ENCODE measurements around the gene WASHC4. TPM values are rescaled to one million over a fixed set of nuclear protein-coding genes. Genes with fewer than 3 reads are reported as not detected.

The WASHC4 gene
- total RNA-seq, 1 experiment from 2014 or later: 25.5 TPM

DNA sequence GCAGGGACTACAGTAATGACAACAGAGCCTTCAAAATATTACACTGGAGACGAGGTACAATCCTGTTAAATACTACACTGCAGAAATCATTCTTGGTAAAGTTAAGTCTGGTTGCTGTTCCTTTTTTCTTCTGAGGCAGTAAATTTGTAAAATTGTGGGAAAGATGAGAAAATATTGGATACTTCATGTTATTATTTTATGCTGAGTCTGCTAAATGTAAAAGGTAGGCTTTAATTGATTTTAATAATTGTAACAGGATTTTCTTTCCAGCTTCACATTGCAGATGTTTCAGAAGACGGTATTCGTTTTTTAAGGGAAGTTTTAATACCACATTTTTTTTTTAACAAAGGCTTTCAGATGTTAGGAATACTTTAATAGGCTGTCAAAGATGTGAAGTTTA lies 62.6 kb downstream of the WASHC4 start:
- H3K36me3 ChIP-seq (ENCODE audit: control insufficient read depth in 1 of 2, insufficient read depth in 2 of 2, low read length in 2 of 2): peaks cover 2 to 7% of the 10 kb centered on the region in 2 experiments; a peak in 1 of 4 replicates
- ChIA-PET POLR2A (no interaction called here), RAD21 (ENCODE audit: low non-redundant PET in 1 of 2, low total read pairs in 2 of 2, uncharacterized antibody in 2 of 2, unreplicated experiment in 2 of 2) (no interaction called here), CTCF (no interaction called here)
- no peaks in the 10 kb centered on the region for H4K20me1 ChIP-seq (ENCODE audit: insufficient read depth)
- H3K4me3 ChIP-seq (replicated peaks in 1 of 2; ENCODE audit: low read depth in 1 of 2, low read length in 2 of 2): no peak overlapping the region
- no peaks in the 10 kb centered on the region for H3K9me3 ChIP-seq (ENCODE audit: control insufficient read depth in 1 of 2, insufficient read depth in 1 of 2, low read depth in 1 of 2, low read length in 2 of 2)
- H3K4me1 ChIP-seq (ENCODE audit: control insufficient read depth in 1 of 2, insufficient read depth in 2 of 2, low read length in 2 of 2): no peaks in the 10 kb centered on the region
- ATAC-seq (no peak), DNase-seq (ENCODE audit: low read depth, low spot score) (no peak)
- no peak overlapping the region for H2AFZ ChIP-seq (ENCODE audit: low read depth, low read length, poor library complexity, severe bottlenecking)
- H3K27me3 ChIP-seq (ENCODE audit: insufficient read depth, low read length): no peaks in the 10 kb centered on the region
- BruUV-seq (replicated peaks): no TSS peak
- H3K4me2 ChIP-seq (ENCODE audit: low read length): no peak overlapping the region
- TF ChIP-seq SP1 (IDR thresholded peaks at IDR 0.05; ENCODE audit: low read depth) (no peak), EZH2phosphoT487 (IDR thresholded peaks at IDR 0.05; ENCODE audit: borderline replicate concordance) (no peak), EZH2 (IDR thresholded peaks at IDR 0.05) (no peak), ZFX (IDR thresholded peaks at IDR 0.05) (no peak), POLR2A (IDR thresholded peaks at IDR 0.05; ENCODE audit: borderline replicate concordance, extremely low read depth, insufficient read depth, insufficient read length) (no peak), CBX3 (IDR thresholded peaks at IDR 0.05; ENCODE audit: low read depth) (no peak), ZNF274 (IDR thresholded peaks at IDR 0.05; ENCODE audit: low read depth, low read length) (no peak), FOSL1 (IDR thresholded peaks at IDR 0.05; ENCODE audit: low read depth) (no peak), ELF1 (IDR thresholded peaks at IDR 0.05; ENCODE audit: borderline replicate concordance, low read depth) (no peak), CEBPB (IDR thresholded peaks at IDR 0.05; ENCODE audit: low read depth) (no peak), SRF (IDR thresholded peaks at IDR 0.05; ENCODE audit: low read depth) (no peak), SIN3A (IDR thresholded peaks at IDR 0.05; ENCODE audit: low read depth) (no peak), RAD21 (IDR thresholded peaks at IDR 0.05; ENCODE audit: low read depth) (no peak)
- TF ChIP-seq, protein P1, sequence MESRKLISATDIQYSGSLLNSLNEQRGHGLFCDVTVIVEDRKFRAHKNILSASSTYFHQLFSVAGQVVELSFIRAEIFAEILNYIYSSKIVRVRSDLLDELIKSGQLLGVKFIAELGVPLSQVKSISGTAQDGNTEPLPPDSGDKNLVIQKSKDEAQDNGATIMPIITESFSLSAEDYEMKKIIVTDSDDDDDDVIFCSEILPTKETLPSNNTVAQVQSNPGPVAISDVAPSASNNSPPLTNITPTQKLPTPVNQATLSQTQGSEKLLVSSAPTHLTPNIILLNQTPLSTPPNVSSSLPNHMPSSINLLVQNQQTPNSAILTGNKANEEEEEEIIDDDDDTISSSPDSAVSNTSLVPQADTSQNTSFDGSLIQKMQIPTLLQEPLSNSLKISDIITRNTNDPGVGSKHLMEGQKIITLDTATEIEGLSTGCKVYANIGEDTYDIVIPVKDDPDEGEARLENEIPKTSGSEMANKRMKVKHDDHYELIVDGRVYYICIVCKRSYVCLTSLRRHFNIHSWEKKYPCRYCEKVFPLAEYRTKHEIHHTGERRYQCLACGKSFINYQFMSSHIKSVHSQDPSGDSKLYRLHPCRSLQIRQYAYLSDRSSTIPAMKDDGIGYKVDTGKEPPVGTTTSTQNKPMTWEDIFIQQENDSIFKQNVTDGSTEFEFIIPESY (IDR thresholded peaks at IDR 0.05; ENCODE audit: extremely low read depth, insufficient replicate concordance, low read length): no peak
- TF ChIP-seq, protein P2, sequence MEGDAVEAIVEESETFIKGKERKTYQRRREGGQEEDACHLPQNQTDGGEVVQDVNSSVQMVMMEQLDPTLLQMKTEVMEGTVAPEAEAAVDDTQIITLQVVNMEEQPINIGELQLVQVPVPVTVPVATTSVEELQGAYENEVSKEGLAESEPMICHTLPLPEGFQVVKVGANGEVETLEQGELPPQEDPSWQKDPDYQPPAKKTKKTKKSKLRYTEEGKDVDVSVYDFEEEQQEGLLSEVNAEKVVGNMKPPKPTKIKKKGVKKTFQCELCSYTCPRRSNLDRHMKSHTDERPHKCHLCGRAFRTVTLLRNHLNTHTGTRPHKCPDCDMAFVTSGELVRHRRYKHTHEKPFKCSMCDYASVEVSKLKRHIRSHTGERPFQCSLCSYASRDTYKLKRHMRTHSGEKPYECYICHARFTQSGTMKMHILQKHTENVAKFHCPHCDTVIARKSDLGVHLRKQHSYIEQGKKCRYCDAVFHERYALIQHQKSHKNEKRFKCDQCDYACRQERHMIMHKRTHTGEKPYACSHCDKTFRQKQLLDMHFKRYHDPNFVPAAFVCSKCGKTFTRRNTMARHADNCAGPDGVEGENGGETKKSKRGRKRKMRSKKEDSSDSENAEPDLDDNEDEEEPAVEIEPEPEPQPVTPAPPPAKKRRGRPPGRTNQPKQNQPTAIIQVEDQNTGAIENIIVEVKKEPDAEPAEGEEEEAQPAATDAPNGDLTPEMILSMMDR (IDR thresholded peaks at IDR 0.05 in 2 of 3, conservative IDR thresholded peaks at IDR 0.05 in 1 of 3; ENCODE audit: borderline replicate concordance in 1 of 3, insufficient read depth in 1 of 3, low read depth in 2 of 3, low read length in 2 of 3): no peak
- TF ChIP-seq, protein P3, sequence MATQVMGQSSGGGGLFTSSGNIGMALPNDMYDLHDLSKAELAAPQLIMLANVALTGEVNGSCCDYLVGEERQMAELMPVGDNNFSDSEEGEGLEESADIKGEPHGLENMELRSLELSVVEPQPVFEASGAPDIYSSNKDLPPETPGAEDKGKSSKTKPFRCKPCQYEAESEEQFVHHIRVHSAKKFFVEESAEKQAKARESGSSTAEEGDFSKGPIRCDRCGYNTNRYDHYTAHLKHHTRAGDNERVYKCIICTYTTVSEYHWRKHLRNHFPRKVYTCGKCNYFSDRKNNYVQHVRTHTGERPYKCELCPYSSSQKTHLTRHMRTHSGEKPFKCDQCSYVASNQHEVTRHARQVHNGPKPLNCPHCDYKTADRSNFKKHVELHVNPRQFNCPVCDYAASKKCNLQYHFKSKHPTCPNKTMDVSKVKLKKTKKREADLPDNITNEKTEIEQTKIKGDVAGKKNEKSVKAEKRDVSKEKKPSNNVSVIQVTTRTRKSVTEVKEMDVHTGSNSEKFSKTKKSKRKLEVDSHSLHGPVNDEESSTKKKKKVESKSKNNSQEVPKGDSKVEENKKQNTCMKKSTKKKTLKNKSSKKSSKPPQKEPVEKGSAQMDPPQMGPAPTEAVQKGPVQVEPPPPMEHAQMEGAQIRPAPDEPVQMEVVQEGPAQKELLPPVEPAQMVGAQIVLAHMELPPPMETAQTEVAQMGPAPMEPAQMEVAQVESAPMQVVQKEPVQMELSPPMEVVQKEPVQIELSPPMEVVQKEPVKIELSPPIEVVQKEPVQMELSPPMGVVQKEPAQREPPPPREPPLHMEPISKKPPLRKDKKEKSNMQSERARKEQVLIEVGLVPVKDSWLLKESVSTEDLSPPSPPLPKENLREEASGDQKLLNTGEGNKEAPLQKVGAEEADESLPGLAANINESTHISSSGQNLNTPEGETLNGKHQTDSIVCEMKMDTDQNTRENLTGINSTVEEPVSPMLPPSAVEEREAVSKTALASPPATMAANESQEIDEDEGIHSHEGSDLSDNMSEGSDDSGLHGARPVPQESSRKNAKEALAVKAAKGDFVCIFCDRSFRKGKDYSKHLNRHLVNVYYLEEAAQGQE (IDR thresholded peaks at IDR 0.05; ENCODE audit: low read depth): no peak
- TF ChIP-seq, protein P4, sequence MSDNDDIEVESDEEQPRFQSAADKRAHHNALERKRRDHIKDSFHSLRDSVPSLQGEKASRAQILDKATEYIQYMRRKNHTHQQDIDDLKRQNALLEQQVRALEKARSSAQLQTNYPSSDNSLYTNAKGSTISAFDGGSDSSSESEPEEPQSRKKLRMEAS (IDR thresholded peaks at IDR 0.05): no peak
- TF ChIP-seq, protein P5, sequence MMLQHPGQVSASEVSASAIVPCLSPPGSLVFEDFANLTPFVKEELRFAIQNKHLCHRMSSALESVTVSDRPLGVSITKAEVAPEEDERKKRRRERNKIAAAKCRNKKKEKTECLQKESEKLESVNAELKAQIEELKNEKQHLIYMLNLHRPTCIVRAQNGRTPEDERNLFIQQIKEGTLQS (IDR thresholded peaks at IDR 0.05): no peak
- intact Hi-C loops (cut with micrococcal nuclease): no loop called here
- no peaks in the 10 kb centered on the region for H3K9me2 ChIP-seq (ENCODE audit: insufficient read depth)
- H3K9ac ChIP-seq (ENCODE audit: low read length): no peak overlapping the region
- no peaks in the 10 kb centered on the region for H3K79me2 ChIP-seq (ENCODE audit: insufficient read depth, low read length)
- no peak overlapping the region for H3K27ac ChIP-seq (ENCODE audit: low read depth, low read length)

Data from HCT116 (cell line).